Left ventricle myocardium inferior (tissue), 1 donor: ENCODE measurements around the gene SLC6A16. TPM values are rescaled to one million over a fixed set of nuclear protein-coding genes. Genes with fewer than 3 reads are reported as not detected.
"Not testable (repeated sequence)": the region's sequence is repeated elsewhere in the genome, so short reads cannot be mapped to it uniquely, and the experiment has no call there.

Experiments used
- DNase-seq: peaks from one replicate; pipeline ENCODE4 v3.0.0-alpha.2; 2020
- H3K27ac ChIP-seq: fragments of 200-600 bp; replicated peaks from 2 replicates; pipeline ENCODE4 v1.8.0; 2021
- H3K27me3 ChIP-seq: fragments of 200-600 bp; 2 replicates; pipeline ENCODE4 v1.8.0; 2021; ENCODE audit warnings: low read depth
- H3K36me3 ChIP-seq: fragments of 200-600 bp; 2 replicates; pipeline ENCODE4 v1.8.0; 2021
- H3K4me1 ChIP-seq: fragments of 200-600 bp; 2 replicates; pipeline ENCODE4 v1.8.0; 2021
- H3K4me3 ChIP-seq: fragments of 200-600 bp; 2 replicates; pipeline ENCODE4 v1.8.0; 2021; ENCODE audit warnings: mild to moderate bottlenecking, moderate library complexity
- H3K9me3 ChIP-seq: fragments of 200-600 bp; replicated peaks from 2 replicates; pipeline ENCODE4 v1.8.0; 2021
- intact Hi-C: fragments of 100-400 bp; cut with micrococcal nuclease; formaldehyde crosslinking; loops from one replicate; pipeline ENCODE4 v1.11.0; 2022
- total RNA-seq: library from RNA; stranded (reverse); fragmentation: NEBNext Ultra II Directional; extraction: Animal tissue kit (Norgen Biotek cat#: 25700); gene quantifications from one replicate; pipeline ENCODE4 v1.2.1, GENCODE V29; 2021
- TF ChIP-seq, protein P1 (sequence below): fragments of 200-600 bp; IDR thresholded peaks from 2 replicates; pipeline ENCODE4 v1.8.0; 2021; ENCODE audit warnings: antibody characterized with exemption, mild to moderate bottlenecking, borderline replicate concordance
- donor health status: DM: no; HTN: yes; CAD: no; lungs with severe emphysema.

SLC6A16 gene
- total RNA-seq, 1 donor from 2014 or later: 1.1 TPM

DNA sequence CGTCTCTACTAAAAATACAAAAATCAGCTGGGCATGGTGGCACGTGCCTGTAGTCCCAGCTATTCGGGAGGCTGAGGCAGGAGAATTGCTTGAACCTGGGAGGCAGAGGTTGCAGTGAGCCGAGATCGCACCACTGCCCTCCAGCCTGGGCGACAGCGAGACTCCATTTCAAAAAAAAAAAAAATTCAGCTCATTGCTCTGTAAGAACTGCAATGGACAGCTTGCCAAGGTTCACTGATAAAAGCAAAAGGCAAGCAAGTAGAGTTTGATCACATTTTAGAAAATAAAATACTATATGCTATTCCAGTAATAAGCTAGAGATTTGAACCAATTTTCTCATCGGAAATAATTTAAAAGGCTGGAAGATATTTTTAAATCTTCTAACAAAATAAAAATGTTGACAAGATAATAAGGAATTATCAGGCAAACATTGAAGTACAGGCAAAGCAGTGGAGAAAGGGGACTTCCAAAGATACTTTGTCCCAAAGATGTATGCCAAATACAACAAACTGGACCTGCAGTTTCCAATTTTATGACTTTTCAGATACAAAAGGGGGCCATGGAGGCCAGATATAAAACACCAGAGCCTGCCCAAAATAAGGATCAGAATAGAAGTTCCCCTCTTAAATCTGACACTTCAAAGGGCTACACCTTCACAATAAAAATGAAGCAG lies 29.6 kb downstream of the SLC6A16 start:
- TF ChIP-seq, protein P1, sequence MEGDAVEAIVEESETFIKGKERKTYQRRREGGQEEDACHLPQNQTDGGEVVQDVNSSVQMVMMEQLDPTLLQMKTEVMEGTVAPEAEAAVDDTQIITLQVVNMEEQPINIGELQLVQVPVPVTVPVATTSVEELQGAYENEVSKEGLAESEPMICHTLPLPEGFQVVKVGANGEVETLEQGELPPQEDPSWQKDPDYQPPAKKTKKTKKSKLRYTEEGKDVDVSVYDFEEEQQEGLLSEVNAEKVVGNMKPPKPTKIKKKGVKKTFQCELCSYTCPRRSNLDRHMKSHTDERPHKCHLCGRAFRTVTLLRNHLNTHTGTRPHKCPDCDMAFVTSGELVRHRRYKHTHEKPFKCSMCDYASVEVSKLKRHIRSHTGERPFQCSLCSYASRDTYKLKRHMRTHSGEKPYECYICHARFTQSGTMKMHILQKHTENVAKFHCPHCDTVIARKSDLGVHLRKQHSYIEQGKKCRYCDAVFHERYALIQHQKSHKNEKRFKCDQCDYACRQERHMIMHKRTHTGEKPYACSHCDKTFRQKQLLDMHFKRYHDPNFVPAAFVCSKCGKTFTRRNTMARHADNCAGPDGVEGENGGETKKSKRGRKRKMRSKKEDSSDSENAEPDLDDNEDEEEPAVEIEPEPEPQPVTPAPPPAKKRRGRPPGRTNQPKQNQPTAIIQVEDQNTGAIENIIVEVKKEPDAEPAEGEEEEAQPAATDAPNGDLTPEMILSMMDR: no peak
- Histone ChIP-seq H3K27ac (no peak overlapping the region), H3K4me3 (no peak overlapping the region), H3K36me3 (peaks cover 8% of the 10 kb centered on the region), H3K9me3 (no peaks in the 10 kb centered on the region), H3K27me3 (no peaks in the 10 kb centered on the region), H3K4me1 (no peaks in the 10 kb centered on the region)
- intact Hi-C loops: no loop called here
- no peak for DNase-seq

DNA sequence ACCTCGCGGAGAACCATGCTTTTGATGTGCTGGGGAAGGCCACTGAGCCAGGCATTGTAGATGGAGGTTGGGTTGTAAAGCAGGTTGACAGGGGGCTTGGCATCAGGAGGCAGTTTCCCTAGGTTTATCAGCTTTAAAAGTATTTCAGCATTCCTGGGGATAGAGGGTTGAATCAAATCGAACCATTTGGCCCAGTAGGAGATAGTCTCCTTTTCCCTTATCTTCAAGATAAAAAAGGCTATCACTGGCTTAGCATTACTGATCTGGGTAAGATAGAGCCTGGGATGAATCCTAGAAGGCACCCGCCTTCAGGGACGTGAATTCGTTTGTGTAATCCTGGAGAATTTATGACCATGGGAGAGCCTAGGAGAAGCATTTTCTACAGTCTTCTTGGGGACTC lies 30.6 kb downstream of the SLC6A16 start:
- intact Hi-C loops: no loop called here
- Histone ChIP-seq H3K27me3 (no peaks in the 10 kb centered on the region), H3K27ac (no peak overlapping the region), H3K36me3 (peaks cover 8% of the 10 kb centered on the region), H3K4me1 (no peaks in the 10 kb centered on the region), H3K9me3 (no peaks in the 10 kb centered on the region), H3K4me3 (no peak overlapping the region)
- TF ChIP-seq, protein P1: no peak
- DNase-seq: no peak

DNA sequence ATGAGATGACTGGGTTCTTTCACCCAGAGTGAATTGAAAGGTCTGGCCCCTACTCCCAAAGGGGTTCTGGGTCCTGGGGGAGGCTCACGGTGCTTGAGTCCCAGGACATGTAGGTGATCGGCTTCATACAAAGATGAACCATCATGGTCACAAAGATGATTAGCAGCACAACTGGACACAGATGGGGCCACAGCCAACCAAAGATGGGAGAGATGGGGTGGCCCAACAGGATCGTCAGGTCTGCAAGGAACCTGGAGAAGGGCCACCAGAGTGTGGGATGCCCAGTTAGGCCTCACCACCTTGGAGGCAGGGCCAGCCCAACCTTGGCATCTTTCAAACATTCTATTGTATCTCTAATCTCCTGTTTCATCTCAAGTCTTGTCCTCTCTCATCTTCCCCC lies 34.5 kb downstream of the SLC6A16 start:
- TF ChIP-seq, protein P1: no peak
- peaks cover 8% of the 10 kb centered on the region for H3K36me3 ChIP-seq
- no peak for DNase-seq
- no peaks in the 10 kb centered on the region for H3K27me3 ChIP-seq
- no peak overlapping the region for H3K4me3 ChIP-seq
- H3K27ac ChIP-seq: no peak overlapping the region
- intact Hi-C loops: no loop called here
- H3K4me1 ChIP-seq: no peaks in the 10 kb centered on the region
- H3K9me3 ChIP-seq: no peaks in the 10 kb centered on the region

- H3K27me3 ChIP-seq, H3K36me3 ChIP-seq, H3K4me1 ChIP-seq, DNase-seq, intact Hi-C loops, H3K4me3 ChIP-seq, H3K27ac ChIP-seq, H3K9me3 ChIP-seq: not testable (repeated sequence)
Measured at GRCh38 chr19:49289286-49289685, 35.7 kb downstream of the SLC6A16 start.

GRCh38 chr19:49288205-49288604 lies 36.8 kb downstream of the SLC6A16 start:
- DNase-seq, H3K4me3 ChIP-seq, H3K9me3 ChIP-seq, intact Hi-C loops, H3K27ac ChIP-seq, H3K36me3 ChIP-seq, H3K4me1 ChIP-seq: not testable (repeated sequence)
- H3K27me3 ChIP-seq: peaks cover 19% of the 10 kb centered on the region

GRCh38 chr19:49287141-49287770 lies 37.7 kb downstream of the SLC6A16 start:
- H3K4me1 ChIP-seq: no peaks in the 10 kb centered on the region
- intact Hi-C loops: no loop called here
- no peak overlapping the region for H3K27ac ChIP-seq
- H3K27me3 ChIP-seq: peaks cover 22% of the 10 kb centered on the region
- H3K9me3 ChIP-seq: no peaks in the 10 kb centered on the region
- H3K36me3 ChIP-seq: no peaks in the 10 kb centered on the region
- DNase-seq: no peak
- TF ChIP-seq, protein P1: no peak
- H3K4me3 ChIP-seq: no peak overlapping the region
